ENCODE measurements around the gene BCAS3. TPM values are rescaled to one million over a fixed set of nuclear protein-coding genes. Genes with fewer than 3 reads are reported as not detected.

The BCAS3 gene
- polyA plus RNA-seq, 1 donor from 2014 or later, result 21.6 TPM

DNA sequence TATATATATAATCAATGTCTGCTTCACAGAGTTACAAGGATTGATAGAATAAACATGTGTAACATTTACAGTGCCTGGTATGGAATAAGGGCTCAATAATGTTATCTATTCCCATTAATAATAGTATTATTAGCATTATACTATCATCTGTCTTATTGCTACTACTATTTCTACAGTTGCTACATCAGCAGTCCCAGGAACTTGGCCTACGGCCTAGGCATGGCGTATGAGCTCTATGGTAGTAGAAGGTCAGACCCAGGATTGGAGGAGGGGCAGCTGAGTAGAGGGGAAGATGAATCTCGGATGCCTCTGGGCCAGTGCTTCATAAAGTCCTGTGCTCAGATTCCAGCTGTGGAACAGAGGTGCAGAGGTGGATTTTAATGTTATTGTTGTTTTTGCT lies 575.7 kb downstream of the BCAS3 start:
- Histone ChIP-seq H3K9me3 (ENCODE audit: low read length) (no peaks in the 10 kb centered on the region), H3K79me2 (replicated peaks; ENCODE audit: insufficient read depth, low read length) (no peaks in the 10 kb centered on the region), H3K9me2 (ENCODE audit: insufficient read depth, low read length) (no peaks in the 10 kb centered on the region), H4K20me1 (ENCODE audit: insufficient read depth) (no peaks in the 10 kb centered on the region), H3K4me2 (ENCODE audit: low read length) (no peak overlapping the region), H3K9ac (ENCODE audit: low read length) (no peak overlapping the region), H3K36me3 (ENCODE audit: insufficient read depth, low read length) (no peaks in the 10 kb centered on the region), H3K4me3 (ENCODE audit: low read length) (no peak overlapping the region), H3K27me3 (ENCODE audit: insufficient read depth, low read depth, low read length) (no peaks in the 10 kb centered on the region), H2AFZ (ENCODE audit: low read depth, low read length) (no peak overlapping the region), H3K27ac (ENCODE audit: low read length) (no peak overlapping the region), H3F3A (ENCODE audit: insufficient read depth, low read length, poor library complexity, severe bottlenecking) (no peaks in the 10 kb centered on the region)
- TF ChIP-seq EZH2 (IDR thresholded peaks at IDR 0.05; ENCODE audit: borderline replicate concordance, insufficient read depth, low read length, poor library complexity, severe bottlenecking) (no peak), RAD21 (conservative IDR thresholded peaks at IDR 0.05) (no peak)

DNA sequence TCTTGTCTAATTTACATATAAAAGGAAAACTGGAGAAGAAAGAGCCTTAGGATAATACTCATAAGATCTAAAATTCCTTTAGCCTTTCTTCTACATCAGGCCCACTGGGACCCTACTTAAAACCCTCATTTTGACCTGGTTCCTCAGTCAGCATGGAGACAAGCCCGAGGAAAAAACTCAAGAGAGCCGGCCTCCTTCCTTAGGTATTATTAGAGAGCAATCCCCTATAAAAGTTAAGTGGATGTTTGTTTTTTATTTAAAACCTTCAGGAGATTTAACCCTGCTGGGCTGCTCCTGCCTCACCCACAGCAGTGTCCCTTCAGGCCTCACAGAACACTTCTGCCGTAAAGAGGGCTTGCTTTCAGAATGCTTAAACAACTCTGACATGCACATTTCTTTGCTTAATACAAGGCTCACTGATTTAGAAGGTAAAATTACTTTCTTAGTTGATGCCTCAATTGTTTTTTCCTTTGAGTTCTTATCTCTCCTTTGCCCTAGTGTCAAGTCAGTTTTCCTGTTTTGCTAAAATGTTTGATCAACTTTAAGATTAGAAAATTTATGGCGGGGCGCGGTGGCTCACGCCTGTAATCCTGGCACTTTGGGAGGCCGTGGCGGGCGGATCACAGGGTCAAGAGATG lies 576.4 kb downstream of the BCAS3 start:
- Histone ChIP-seq H3K4me2 (ENCODE audit: low read length) (no peak overlapping the region), H3K27me3 (ENCODE audit: insufficient read depth, low read depth, low read length) (no peaks in the 10 kb centered on the region), H3K27ac (ENCODE audit: low read length) (no peak overlapping the region), H3K79me2 (replicated peaks; ENCODE audit: insufficient read depth, low read length) (no peaks in the 10 kb centered on the region), H2AFZ (ENCODE audit: low read depth, low read length) (no peak overlapping the region), H3K9me2 (ENCODE audit: insufficient read depth, low read length) (no peaks in the 10 kb centered on the region), H3K36me3 (ENCODE audit: insufficient read depth, low read length) (no peaks in the 10 kb centered on the region), H3K4me3 (ENCODE audit: low read length) (no peak overlapping the region), H3K9ac (ENCODE audit: low read length) (no peak overlapping the region), H3K9me3 (ENCODE audit: low read length) (no peaks in the 10 kb centered on the region), H4K20me1 (ENCODE audit: insufficient read depth) (no peaks in the 10 kb centered on the region), H3F3A (ENCODE audit: insufficient read depth, low read length, poor library complexity, severe bottlenecking) (no peaks in the 10 kb centered on the region)
- TF ChIP-seq, protein P1, sequence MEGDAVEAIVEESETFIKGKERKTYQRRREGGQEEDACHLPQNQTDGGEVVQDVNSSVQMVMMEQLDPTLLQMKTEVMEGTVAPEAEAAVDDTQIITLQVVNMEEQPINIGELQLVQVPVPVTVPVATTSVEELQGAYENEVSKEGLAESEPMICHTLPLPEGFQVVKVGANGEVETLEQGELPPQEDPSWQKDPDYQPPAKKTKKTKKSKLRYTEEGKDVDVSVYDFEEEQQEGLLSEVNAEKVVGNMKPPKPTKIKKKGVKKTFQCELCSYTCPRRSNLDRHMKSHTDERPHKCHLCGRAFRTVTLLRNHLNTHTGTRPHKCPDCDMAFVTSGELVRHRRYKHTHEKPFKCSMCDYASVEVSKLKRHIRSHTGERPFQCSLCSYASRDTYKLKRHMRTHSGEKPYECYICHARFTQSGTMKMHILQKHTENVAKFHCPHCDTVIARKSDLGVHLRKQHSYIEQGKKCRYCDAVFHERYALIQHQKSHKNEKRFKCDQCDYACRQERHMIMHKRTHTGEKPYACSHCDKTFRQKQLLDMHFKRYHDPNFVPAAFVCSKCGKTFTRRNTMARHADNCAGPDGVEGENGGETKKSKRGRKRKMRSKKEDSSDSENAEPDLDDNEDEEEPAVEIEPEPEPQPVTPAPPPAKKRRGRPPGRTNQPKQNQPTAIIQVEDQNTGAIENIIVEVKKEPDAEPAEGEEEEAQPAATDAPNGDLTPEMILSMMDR (IDR thresholded peaks at IDR 0.05; ENCODE audit: poor library complexity, severe bottlenecking), result no peak
- TF ChIP-seq TAF1 (IDR thresholded peaks at IDR 0.05; ENCODE audit: low read depth) (no peak), EZH2 (IDR thresholded peaks at IDR 0.05; ENCODE audit: borderline replicate concordance, insufficient read depth, low read length, poor library complexity, severe bottlenecking) (no peak), RAD21 (conservative IDR thresholded peaks at IDR 0.05) (no peak), SMC3 (conservative IDR thresholded peaks at IDR 0.05; ENCODE audit: poor library complexity) (no peak), REST (IDR thresholded peaks at IDR 0.05; ENCODE audit: borderline replicate concordance) (no peak), POLR2AphosphoS5 (IDR thresholded peaks at IDR 0.05) (no peak), EP300 (conservative IDR thresholded peaks at IDR 0.05; ENCODE audit: poor library complexity, severe bottlenecking) (no peak), MXI1 (conservative IDR thresholded peaks at IDR 0.05; ENCODE audit: poor library complexity, severe bottlenecking) (no peak)
